HG03520 (cell line): ENCODE results near the gene ETS2.
"Not testable (repeated sequence)": the region's sequence is repeated elsewhere in the genome, so short reads cannot be mapped to it uniquely, and the experiment has no call there.

Experiments
- ATAC-seq: cut with Tn5 transposase; IDR thresholded peaks from one replicate; pipeline ENCODE4 v1.9.1; 2021; ENCODE audit warnings: mild to moderate bottlenecking, moderate library complexity; ENCODE audit not compliant: unreplicated experiment

ETS2 gene

GRCh38 chr21:38816400-38816977 lies 10.8 kb downstream of the ETS2 start:
- ATAC-seq = no peak

- no peak for ATAC-seq
These were observed 11.9 kb downstream of the ETS2 start for GRCh38 chr21:38817371-38818324.

GRCh38 chr21:38818325-38818723 lies 12.6 kb downstream of the ETS2 start:
- no peak for ATAC-seq

- no peak for ATAC-seq
These were observed 13.5 kb downstream of the ETS2 start for GRCh38 chr21:38819051-38819718.

GRCh38 chr21:38819719-38820159 lies 14.0 kb downstream of the ETS2 start:
- no peak for ATAC-seq

GRCh38 chr21:38820471-38821239 lies 14.9 kb downstream of the ETS2 start:
- no peak for ATAC-seq

GRCh38 chr21:38821248-38821647 lies 15.5 kb downstream of the ETS2 start:
- no peak for ATAC-seq

GRCh38 chr21:38821959-38822682 lies 16.4 kb downstream of the ETS2 start:
- ATAC-seq = no peak

- ATAC-seq = no peak
These were observed 17.1 kb downstream of the ETS2 start for GRCh38 chr21:38822778-38823238.

- ATAC-seq = no peak
These were observed 18.0 kb downstream of the ETS2 start for GRCh38 chr21:38823737-38824123.

- ATAC-seq = no peak
These were observed 18.5 kb downstream of the ETS2 start for GRCh38 chr21:38824124-38824822.

GRCh38 chr21:38825269-38825668 lies 19.5 kb downstream of the ETS2 start:
- ATAC-seq = no peak

GRCh38 chr21:38825921-38826320 lies 20.2 kb downstream of the ETS2 start:
- ATAC-seq = no peak

GRCh38 chr21:38828111-38828510 lies 22.4 kb downstream of the ETS2 start:
- ATAC-seq = not testable (repeated sequence)

- peak; percentile 69 for ATAC-seq
These were observed 25.2 kb downstream of the ETS2 start for GRCh38 chr21:38830671-38831525.

- peak; percentile 90 for ATAC-seq
These were observed 26.1 kb downstream of the ETS2 start for GRCh38 chr21:38831526-38832467.

GRCh38 chr21:38832664-38833063 lies 26.9 kb downstream of the ETS2 start:
- no peak for ATAC-seq
